ENCODE measurements around the gene SEMA4G. TPM values are rescaled to one million over a fixed set of nuclear protein-coding genes. Genes with fewer than 3 reads are reported as not detected.

SEMA4G gene
- total and polyA plus RNA-seq, 2 experiments from 2014 or later = 5.3 to 8.5 TPM

DNA sequence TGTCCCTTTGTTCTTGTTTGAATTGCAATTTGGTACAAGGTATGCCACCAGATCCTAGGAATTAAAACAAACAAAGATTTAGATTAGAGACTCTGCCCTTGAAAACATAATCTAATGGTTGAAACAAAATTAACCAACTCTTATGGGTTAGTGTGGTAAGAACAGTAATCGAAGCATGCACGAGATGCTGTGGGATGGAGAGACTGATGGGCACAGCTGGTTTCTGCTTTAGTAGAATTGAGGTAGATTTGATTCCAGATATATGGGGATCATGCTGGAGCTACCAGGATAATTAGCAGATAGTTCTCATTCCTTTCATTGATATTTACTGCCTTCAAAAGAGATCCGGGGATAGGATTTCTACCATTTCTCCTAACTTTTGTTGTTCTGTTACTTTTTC lies 20.4 kb upstream of the SEMA4G start:
- no peaks in the 10 kb centered on the region for H3K27me3 Mint-ChIP-seq (ENCODE audit: insufficient read depth, low read depth, poor library complexity)
- H3K4me3 Mint-ChIP-seq = no peak overlapping the region
- H3K4me1 Mint-ChIP-seq = no peaks in the 10 kb centered on the region
- no peak overlapping the region for H3K27ac Mint-ChIP-seq
- Histone ChIP-seq H3K27ac (ENCODE audit: low read depth) (no peak overlapping the region), H3K4me3 (no peak overlapping the region), H3K9me2 (ENCODE audit: insufficient read depth) (no peaks in the 10 kb centered on the region), H2AFZ (no peak overlapping the region), H3K36me3 (ENCODE audit: insufficient read depth) (peaks cover 45% of the 10 kb centered on the region), H4K20me1 (replicated peaks; ENCODE audit: insufficient read depth) (peaks cover 4% of the 10 kb centered on the region; the same call in 1 of the 2 replicates), H3K79me2 (replicated peaks; ENCODE audit: insufficient read depth) (no peaks in the 10 kb centered on the region), H3F3A (replicated peaks; ENCODE audit: low read depth) (no peaks in the 10 kb centered on the region), H3K4me2 (no peak overlapping the region), H3K4me1 (ENCODE audit: insufficient read depth) (no peaks in the 10 kb centered on the region), H3K27me3 (ENCODE audit: insufficient read depth) (no peaks in the 10 kb centered on the region)
- ATAC-seq (no peak), DNase-seq (ENCODE audit: low spot score) (no peak)
- TF ChIP-seq, protein P1, sequence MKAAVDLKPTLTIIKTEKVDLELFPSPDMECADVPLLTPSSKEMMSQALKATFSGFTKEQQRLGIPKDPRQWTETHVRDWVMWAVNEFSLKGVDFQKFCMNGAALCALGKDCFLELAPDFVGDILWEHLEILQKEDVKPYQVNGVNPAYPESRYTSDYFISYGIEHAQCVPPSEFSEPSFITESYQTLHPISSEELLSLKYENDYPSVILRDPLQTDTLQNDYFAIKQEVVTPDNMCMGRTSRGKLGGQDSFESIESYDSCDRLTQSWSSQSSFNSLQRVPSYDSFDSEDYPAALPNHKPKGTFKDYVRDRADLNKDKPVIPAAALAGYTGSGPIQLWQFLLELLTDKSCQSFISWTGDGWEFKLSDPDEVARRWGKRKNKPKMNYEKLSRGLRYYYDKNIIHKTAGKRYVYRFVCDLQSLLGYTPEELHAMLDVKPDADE (IDR thresholded peaks at IDR 0.05) = no peak
- TF ChIP-seq NANOG (IDR thresholded peaks at IDR 0.05; ENCODE audit: borderline replicate concordance) = no peak
- peaks cover 47% of the 10 kb centered on the region; the same call in 2 of the 3 replicates for H3K36me3 Mint-ChIP-seq (ENCODE audit: low read depth)
- no peaks in the 10 kb centered on the region for H3K9me3 Mint-ChIP-seq

DNA sequence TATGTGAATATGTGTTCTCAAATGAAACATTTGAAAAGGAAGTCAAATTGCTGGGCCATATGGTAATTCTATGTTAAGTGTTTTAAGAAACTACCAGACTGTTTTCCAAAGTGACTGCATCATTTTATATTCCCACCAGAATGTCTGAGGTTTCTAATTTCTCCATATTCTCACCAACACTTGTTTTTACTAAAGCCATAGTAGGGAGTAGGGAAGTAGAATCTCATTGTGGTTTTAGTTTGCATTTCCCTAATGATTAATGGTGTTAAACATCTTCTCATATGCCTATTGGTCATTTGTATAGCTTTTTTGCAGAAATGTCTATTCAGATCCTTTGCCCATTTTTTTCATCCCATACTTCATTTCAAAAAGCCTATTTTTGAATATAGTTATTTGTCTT lies 9.1 kb upstream of the SEMA4G start:
- no peak overlapping the region for H3K4me2 ChIP-seq
- ATAC-seq (no peak), DNase-seq (ENCODE audit: low spot score) (no peak)
- Mint-ChIP-seq H3K4me1 (no peaks in the 10 kb centered on the region), H3K9me3 (no peaks in the 10 kb centered on the region), H3K27me3 (ENCODE audit: insufficient read depth, low read depth, poor library complexity) (no peaks in the 10 kb centered on the region), H3K4me3 (no peak overlapping the region), H3K36me3 (ENCODE audit: low read depth) (peaks cover 36% of the 10 kb centered on the region; the same call in 2 of the 3 replicates), H3K27ac (no peak overlapping the region)
- TF ChIP-seq ZNF114 (CRISPR knock-in tag; IDR thresholded peaks at IDR 0.05) = no peak
- TF ChIP-seq EZH2phosphoT487 (IDR thresholded peaks at IDR 0.05; ENCODE audit: unreplicated experiment) = no peak
- no peak for TF ChIP-seq EZH2 (IDR thresholded peaks at IDR 0.05; ENCODE audit: low read depth, unreplicated experiment)
- TF ChIP-seq ZNF331 (CRISPR knock-in tag; IDR thresholded peaks at IDR 0.05; ENCODE audit: low read depth) = no peak
- no peak for TF ChIP-seq CREB1 (CRISPR knock-in tag; IDR thresholded peaks at IDR 0.05; ENCODE audit: low read depth)
- TF ChIP-seq, protein P2, sequence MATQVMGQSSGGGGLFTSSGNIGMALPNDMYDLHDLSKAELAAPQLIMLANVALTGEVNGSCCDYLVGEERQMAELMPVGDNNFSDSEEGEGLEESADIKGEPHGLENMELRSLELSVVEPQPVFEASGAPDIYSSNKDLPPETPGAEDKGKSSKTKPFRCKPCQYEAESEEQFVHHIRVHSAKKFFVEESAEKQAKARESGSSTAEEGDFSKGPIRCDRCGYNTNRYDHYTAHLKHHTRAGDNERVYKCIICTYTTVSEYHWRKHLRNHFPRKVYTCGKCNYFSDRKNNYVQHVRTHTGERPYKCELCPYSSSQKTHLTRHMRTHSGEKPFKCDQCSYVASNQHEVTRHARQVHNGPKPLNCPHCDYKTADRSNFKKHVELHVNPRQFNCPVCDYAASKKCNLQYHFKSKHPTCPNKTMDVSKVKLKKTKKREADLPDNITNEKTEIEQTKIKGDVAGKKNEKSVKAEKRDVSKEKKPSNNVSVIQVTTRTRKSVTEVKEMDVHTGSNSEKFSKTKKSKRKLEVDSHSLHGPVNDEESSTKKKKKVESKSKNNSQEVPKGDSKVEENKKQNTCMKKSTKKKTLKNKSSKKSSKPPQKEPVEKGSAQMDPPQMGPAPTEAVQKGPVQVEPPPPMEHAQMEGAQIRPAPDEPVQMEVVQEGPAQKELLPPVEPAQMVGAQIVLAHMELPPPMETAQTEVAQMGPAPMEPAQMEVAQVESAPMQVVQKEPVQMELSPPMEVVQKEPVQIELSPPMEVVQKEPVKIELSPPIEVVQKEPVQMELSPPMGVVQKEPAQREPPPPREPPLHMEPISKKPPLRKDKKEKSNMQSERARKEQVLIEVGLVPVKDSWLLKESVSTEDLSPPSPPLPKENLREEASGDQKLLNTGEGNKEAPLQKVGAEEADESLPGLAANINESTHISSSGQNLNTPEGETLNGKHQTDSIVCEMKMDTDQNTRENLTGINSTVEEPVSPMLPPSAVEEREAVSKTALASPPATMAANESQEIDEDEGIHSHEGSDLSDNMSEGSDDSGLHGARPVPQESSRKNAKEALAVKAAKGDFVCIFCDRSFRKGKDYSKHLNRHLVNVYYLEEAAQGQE (IDR thresholded peaks at IDR 0.05; ENCODE audit: unreplicated experiment) = no peak
- TF ChIP-seq NANOG (IDR thresholded peaks at IDR 0.05; ENCODE audit: borderline replicate concordance) = no peak
- no peak for TF ChIP-seq POLR2AphosphoS5 (IDR thresholded peaks at IDR 0.05; ENCODE audit: low read depth)
- TF ChIP-seq STAT1 (IDR thresholded peaks at IDR 0.05; ENCODE audit: unreplicated experiment) = no peak
- TF ChIP-seq, protein P1 (IDR thresholded peaks at IDR 0.05) = no peak
- H3K9me2 ChIP-seq (ENCODE audit: insufficient read depth) = no peaks in the 10 kb centered on the region
- H2AFZ ChIP-seq = no peak overlapping the region
- H3F3A ChIP-seq (replicated peaks; ENCODE audit: low read depth) = no peaks in the 10 kb centered on the region
- H3K79me2 ChIP-seq (replicated peaks; ENCODE audit: insufficient read depth) = no peaks in the 10 kb centered on the region
- peaks cover 9% of the 10 kb centered on the region for H4K20me1 ChIP-seq (replicated peaks; ENCODE audit: insufficient read depth)
- H3K27ac ChIP-seq (ENCODE audit: low read depth) = no peak overlapping the region
- H3K36me3 ChIP-seq (ENCODE audit: insufficient read depth) = peaks cover 16% of the 10 kb centered on the region
- H3K4me1 ChIP-seq (ENCODE audit: insufficient read depth) = no peaks in the 10 kb centered on the region
- no peak overlapping the region for H3K4me3 ChIP-seq
- no peaks in the 10 kb centered on the region for H3K27me3 ChIP-seq (ENCODE audit: insufficient read depth)
